Activated naive CD8-positive, alpha-beta T cell treated with anti-CD3 and anti-CD28 coated beads, Interleukin-2, amount 50 U/mL, for 24 hours (primary cell): ENCODE results near the gene CCDC92.
A peak's percentile ranks its signal among the peaks of the same experiment; 100 is the strongest.

Source experiments
- ATAC-seq: fragments of 150-1000 bp; cut with Tn5 transposase; one replicate; pipeline ENCODE4 v1.10.0; 2021
- DNase-seq: peaks from one replicate; pipeline ENCODE4 v3.0.0; 2021
- H3K27ac Mint-ChIP-seq: one replicate; pipeline ENCODE4 v1.8.0; 2021; ENCODE audit warnings: mild to moderate bottlenecking, mixed read lengths
- H3K27me3 Mint-ChIP-seq: one replicate; pipeline ENCODE4 v1.8.0; 2021; ENCODE audit warnings: mixed read lengths
- H3K36me3 Mint-ChIP-seq: one replicate; pipeline ENCODE4 v1.8.0; 2021; ENCODE audit warnings: low read depth, mixed read lengths
- H3K4me1 Mint-ChIP-seq: one replicate; pipeline ENCODE4 v1.8.0; 2021; ENCODE audit warnings: mixed read lengths
- H3K4me3 Mint-ChIP-seq: one replicate; pipeline ENCODE4 v1.8.0; 2021; ENCODE audit warnings: mild to moderate bottlenecking, moderate library complexity, mixed read lengths
- H3K9me3 Mint-ChIP-seq: one replicate; pipeline ENCODE4 v1.8.0; 2021; ENCODE audit warnings: mixed read lengths

Gene CCDC92

GRCh38 chr12:123943816-123944215, 28.8 kb downstream of the CCDC92 start:
- H3K27ac Mint-ChIP-seq: no peak overlapping the region
- peaks cover 5% of the 10 kb centered on the region for H3K9me3 Mint-ChIP-seq
- peaks cover 4% of the 10 kb centered on the region for H3K4me1 Mint-ChIP-seq
- H3K27me3 Mint-ChIP-seq: no peaks in the 10 kb centered on the region
- no peak for DNase-seq
- no peak overlapping the region for H3K4me3 Mint-ChIP-seq
- peaks cover 13% of the 10 kb centered on the region for H3K36me3 Mint-ChIP-seq
- no peak for ATAC-seq

GRCh38 chr12:123942911-123943648, 29.6 kb downstream of the CCDC92 start:
- Mint-ChIP-seq H3K27me3 (no peaks in the 10 kb centered on the region), H3K36me3 (peaks cover 13% of the 10 kb centered on the region), H3K27ac (no peak overlapping the region), H3K4me1 (peaks cover 12% of the 10 kb centered on the region), H3K9me3 (peaks cover 5% of the 10 kb centered on the region), H3K4me3 (no peak overlapping the region)
- ATAC-seq (peak; percentile 5), DNase-seq (no peak)

- H3K4me3 Mint-ChIP-seq: no peak overlapping the region
- no peak for ATAC-seq
- peaks cover 13% of the 10 kb centered on the region for H3K36me3 Mint-ChIP-seq
- H3K27me3 Mint-ChIP-seq: no peaks in the 10 kb centered on the region
- H3K4me1 Mint-ChIP-seq: peaks cover 20% of the 10 kb centered on the region
- no peak overlapping the region for H3K27ac Mint-ChIP-seq
- no peak for DNase-seq
- peaks cover 5% of the 10 kb centered on the region for H3K9me3 Mint-ChIP-seq
Observed at GRCh38 chr12:123942238-123942653, 30.4 kb downstream of the CCDC92 start.

GRCh38 chr12:123941624-123942237, 30.9 kb downstream of the CCDC92 start:
- DNase-seq: no peak
- Mint-ChIP-seq H3K27ac (no peak overlapping the region), H3K4me1 (peaks cover 21% of the 10 kb centered on the region), H3K36me3 (peaks cover 13% of the 10 kb centered on the region), H3K9me3 (peaks cover 5% of the 10 kb centered on the region), H3K4me3 (no peak overlapping the region), H3K27me3 (no peaks in the 10 kb centered on the region)
- ATAC-seq: no peak

GRCh38 chr12:123941000-123941399, 31.6 kb downstream of the CCDC92 start:
- H3K4me1 Mint-ChIP-seq: peaks cover 25% of the 10 kb centered on the region
- H3K36me3 Mint-ChIP-seq: peaks cover 13% of the 10 kb centered on the region

GRCh38 chr12:123940627-123940966, 32.0 kb downstream of the CCDC92 start:
- ATAC-seq (no peak), DNase-seq (no peak)
- Mint-ChIP-seq H3K36me3 (peaks cover 13% of the 10 kb centered on the region), H3K4me1 (peaks cover 25% of the 10 kb centered on the region), H3K4me3 (no peak overlapping the region), H3K27ac (no peak overlapping the region), H3K27me3 (no peaks in the 10 kb centered on the region), H3K9me3 (peaks cover 5% of the 10 kb centered on the region)

More at GRCh38 chr12:123941000-123941399, 31.6 kb downstream of the CCDC92 start:
- Mint-ChIP-seq H3K27ac (no peak overlapping the region), H3K4me3 (no peak overlapping the region), H3K9me3 (peaks cover 5% of the 10 kb centered on the region), H3K27me3 (no peaks in the 10 kb centered on the region)
- DNase-seq: no peak
- ATAC-seq: no peak

- no peak overlapping the region for H3K4me3 Mint-ChIP-seq
- peaks cover 13% of the 10 kb centered on the region for H3K36me3 Mint-ChIP-seq
- ATAC-seq (no peak), DNase-seq (no peak)
- H3K9me3 Mint-ChIP-seq: peaks cover 5% of the 10 kb centered on the region
- peaks cover 25% of the 10 kb centered on the region for H3K4me1 Mint-ChIP-seq
- no peak overlapping the region for H3K27ac Mint-ChIP-seq
- H3K27me3 Mint-ChIP-seq: no peaks in the 10 kb centered on the region
Observed at GRCh38 chr12:123939716-123940626, 32.7 kb downstream of the CCDC92 start.

- peaks cover 25% of the 10 kb centered on the region for H3K4me1 Mint-ChIP-seq
- no peaks in the 10 kb centered on the region for H3K27me3 Mint-ChIP-seq
- H3K4me3 Mint-ChIP-seq: peak overlapping the region; percentile 63
- DNase-seq: peak; percentile 37
- peak overlapping the region; percentile 74 for H3K27ac Mint-ChIP-seq
- ATAC-seq: no peak
- peaks cover 13% of the 10 kb centered on the region for H3K36me3 Mint-ChIP-seq
- peaks cover 5% of the 10 kb centered on the region for H3K9me3 Mint-ChIP-seq
Observed at GRCh38 chr12:123938679-123939480, 33.8 kb downstream of the CCDC92 start.

GRCh38 chr12:123937707-123938591, 34.7 kb downstream of the CCDC92 start:
- peak; percentile 93 for ATAC-seq
- H3K9me3 Mint-ChIP-seq: peaks cover 5% of the 10 kb centered on the region
- peak overlapping the region; percentile 74 for H3K27ac Mint-ChIP-seq
- no peaks in the 10 kb centered on the region for H3K27me3 Mint-ChIP-seq
- peak overlapping the region; percentile 63 for H3K4me3 Mint-ChIP-seq
- peaks cover 13% of the 10 kb centered on the region for H3K36me3 Mint-ChIP-seq
- DNase-seq: peak; percentile 44
- H3K4me1 Mint-ChIP-seq: peaks cover 30% of the 10 kb centered on the region

- Mint-ChIP-seq H3K36me3 (peaks cover 5% of the 10 kb centered on the region), H3K4me1 (peaks cover 36% of the 10 kb centered on the region), H3K27me3 (peaks cover 2% of the 10 kb centered on the region), H3K27ac (peak overlapping the region; percentile 74), H3K4me3 (peak overlapping the region; percentile 63), H3K9me3 (no peaks in the 10 kb centered on the region)
- ATAC-seq (no peak), DNase-seq (no peak)
Observed at GRCh38 chr12:123936956-123937706, 35.5 kb downstream of the CCDC92 start.

- peak overlapping the region; percentile 20 for H3K27ac Mint-ChIP-seq
- no peak overlapping the region for H3K4me3 Mint-ChIP-seq
- H3K4me1 Mint-ChIP-seq: peaks cover 42% of the 10 kb centered on the region
- peaks cover under 1% of the 10 kb centered on the region for H3K36me3 Mint-ChIP-seq
- H3K27me3 Mint-ChIP-seq: peaks cover 2% of the 10 kb centered on the region
- no peak for ATAC-seq
- H3K9me3 Mint-ChIP-seq: no peaks in the 10 kb centered on the region
- DNase-seq: no peak
Observed at GRCh38 chr12:123936471-123936870, 36.2 kb downstream of the CCDC92 start.

GRCh38 chr12:123935956-123936355, 36.7 kb downstream of the CCDC92 start:
- H3K4me3 Mint-ChIP-seq: no peak overlapping the region
- no peak for ATAC-seq
- H3K27me3 Mint-ChIP-seq: peaks cover 2% of the 10 kb centered on the region
- H3K9me3 Mint-ChIP-seq: no peaks in the 10 kb centered on the region
- no peak for DNase-seq
- H3K4me1 Mint-ChIP-seq: peaks cover 43% of the 10 kb centered on the region
- H3K36me3 Mint-ChIP-seq: no peaks in the 10 kb centered on the region
- H3K27ac Mint-ChIP-seq: no peak overlapping the region

- no peak overlapping the region for H3K27ac Mint-ChIP-seq
Observed at GRCh38 chr12:123934829-123935228, 37.8 kb downstream of the CCDC92 start.

More at GRCh38 chr12:123934829-123935228, 37.8 kb downstream of the CCDC92 start:
- Mint-ChIP-seq H3K27me3 (peaks cover 4% of the 10 kb centered on the region), H3K36me3 (no peaks in the 10 kb centered on the region), H3K4me3 (no peak overlapping the region), H3K4me1 (peaks cover 43% of the 10 kb centered on the region), H3K9me3 (no peaks in the 10 kb centered on the region)
- DNase-seq (no peak), ATAC-seq (no peak)
